NK-92 (cell line): ENCODE measurements around the gene NPLOC4.

ENCODE experiments used
- DNase-seq: peaks from one replicate; lab custom pipeline; 2025; ENCODE audit not compliant: unreplicated experiment; lab: John Stamatoyannopoulos, UW

NPLOC4 gene

GRCh38 chr17:81664051-81664470 is 27.1 kb upstream of the NPLOC4 start:
- no peak for DNase-seq

DNA sequence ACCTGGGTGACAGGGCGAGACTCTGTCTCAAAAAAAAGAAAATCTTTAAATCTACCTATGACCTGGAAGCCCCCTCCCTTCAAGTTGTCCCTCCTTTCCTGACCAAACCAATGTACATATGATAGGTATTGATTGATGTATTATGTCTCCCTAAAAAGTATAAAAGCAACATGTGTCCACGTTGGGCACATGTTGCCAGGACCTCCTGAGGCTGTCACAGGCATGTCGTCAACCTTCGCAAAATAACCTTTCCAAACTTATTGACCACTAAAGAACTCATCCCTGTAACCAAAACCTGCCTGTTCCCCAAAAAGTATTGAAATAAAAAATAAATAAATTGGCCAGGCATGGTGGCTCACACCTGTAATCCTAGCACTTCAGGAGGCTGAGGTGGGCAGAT is 25.1 kb upstream of the NPLOC4 start:
- DNase-seq = no peak

DNA sequence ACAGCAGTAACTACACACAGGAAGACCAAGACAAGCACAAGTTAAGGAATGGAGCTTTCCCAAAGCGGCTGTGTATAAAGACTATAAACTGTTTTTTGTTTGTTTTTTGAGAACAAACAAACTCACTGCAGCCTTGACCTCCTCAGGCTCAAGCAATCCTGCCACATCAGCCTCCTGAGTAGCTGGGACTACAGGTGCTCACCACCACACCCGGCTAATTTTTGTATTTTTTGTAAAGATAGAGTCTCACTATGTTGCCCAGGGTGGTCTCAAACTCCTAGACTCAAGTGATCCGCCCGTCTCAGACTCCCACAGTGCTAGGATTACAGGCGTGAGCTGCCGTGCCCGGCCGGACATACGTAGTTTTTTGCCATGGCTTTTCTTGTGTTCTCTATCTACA is 23.5 kb upstream of the NPLOC4 start:
- no peak for DNase-seq

DNA sequence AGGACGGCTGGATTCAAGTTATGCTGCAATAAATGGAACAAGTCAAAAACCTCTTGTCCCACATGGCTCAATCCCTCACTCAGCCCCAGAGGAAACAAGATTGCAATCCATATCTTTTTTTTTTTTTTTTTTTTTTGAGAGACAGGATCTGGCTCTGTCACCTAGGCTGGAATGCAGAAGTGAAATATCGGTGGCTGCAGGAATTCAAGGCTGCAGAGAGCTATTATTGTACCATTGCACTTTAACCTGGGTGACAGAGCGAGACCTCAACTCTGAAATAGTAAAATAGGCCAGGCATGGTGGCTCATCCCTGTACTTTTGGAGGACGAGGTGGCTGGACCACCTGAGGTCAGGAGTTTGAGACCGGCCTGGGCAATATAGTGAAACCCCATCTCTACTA is 22.1 kb upstream of the NPLOC4 start:
- DNase-seq = no peak

- no peak for DNase-seq
These were observed 19.9 kb upstream of the NPLOC4 start for GRCh38 chr17:81656835-81657234.

DNA sequence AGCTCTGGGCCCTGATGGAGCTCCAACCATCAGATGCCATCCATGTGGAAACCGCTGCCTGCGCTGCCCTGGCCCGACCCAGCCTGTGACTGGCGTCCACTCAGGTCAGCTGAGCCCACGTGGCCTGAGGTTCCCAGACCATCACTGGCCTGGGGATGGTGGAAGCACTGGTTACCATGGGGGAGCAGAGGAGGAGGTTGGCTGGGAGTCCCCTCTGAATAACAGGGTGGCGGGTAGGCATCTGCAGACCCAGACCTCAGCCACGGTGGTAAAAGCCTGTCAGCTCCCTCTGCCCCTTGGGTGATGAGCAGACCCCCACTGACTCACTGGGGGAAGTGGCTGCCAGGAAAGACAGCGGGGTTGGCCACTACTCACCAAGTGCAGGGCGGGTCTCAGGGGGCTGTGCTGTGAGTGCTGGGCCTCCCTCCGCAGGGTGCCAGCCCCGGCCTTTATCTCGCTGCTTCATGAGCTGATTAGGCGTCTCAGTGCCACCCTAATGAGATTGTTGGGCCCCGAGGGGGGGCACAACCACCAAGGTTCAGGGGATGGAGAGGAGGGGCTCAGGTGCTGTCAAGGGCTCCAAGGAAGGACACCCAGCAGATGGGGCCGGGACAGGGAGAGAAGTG is 19.3 kb upstream of the NPLOC4 start, which contains the start of gene PDE6G:
PDE6G (minus strand) TSS at position 425 of the 626 bp plus-strand sequence. CDS start 3,237 bp downstream, outside the sequence.
- DNase-seq = no peak

DNA sequence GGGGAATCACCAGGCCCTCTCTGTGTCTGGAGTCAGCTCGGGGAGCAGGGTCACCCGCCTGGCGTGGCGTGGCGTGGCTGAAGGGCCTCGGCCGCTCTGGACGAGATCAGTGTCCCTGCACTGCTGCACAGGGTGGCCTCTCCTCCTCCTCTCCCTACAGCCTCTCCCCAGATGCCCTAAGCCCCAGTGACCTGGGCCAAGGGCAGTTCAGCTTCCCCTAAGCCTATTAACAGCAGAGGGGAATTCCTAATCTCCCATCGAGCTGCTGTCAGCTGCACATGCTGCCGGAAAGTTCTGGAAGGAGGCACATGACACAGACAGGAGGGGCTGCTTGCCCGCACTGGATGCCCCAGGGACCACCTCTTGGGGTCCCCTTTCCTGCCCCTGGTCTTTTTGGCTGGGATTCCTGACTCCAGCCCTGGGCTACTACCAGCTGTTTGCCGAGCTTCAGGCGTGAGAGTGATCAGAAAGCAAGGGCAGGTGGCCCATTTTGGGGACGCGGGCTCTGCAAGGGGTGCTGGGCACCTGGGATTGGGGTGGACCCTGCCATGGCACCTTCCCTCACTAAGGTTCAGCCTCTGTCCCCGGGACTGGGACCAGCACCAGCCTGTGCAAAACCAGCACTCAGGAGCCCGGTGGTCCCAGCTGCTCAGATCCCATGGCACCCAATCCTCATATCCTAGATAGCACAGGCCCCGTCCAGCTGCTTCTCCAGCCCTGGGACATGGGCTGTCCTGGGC is 18.6 kb upstream of the NPLOC4 start:
- no peak for DNase-seq

DNA sequence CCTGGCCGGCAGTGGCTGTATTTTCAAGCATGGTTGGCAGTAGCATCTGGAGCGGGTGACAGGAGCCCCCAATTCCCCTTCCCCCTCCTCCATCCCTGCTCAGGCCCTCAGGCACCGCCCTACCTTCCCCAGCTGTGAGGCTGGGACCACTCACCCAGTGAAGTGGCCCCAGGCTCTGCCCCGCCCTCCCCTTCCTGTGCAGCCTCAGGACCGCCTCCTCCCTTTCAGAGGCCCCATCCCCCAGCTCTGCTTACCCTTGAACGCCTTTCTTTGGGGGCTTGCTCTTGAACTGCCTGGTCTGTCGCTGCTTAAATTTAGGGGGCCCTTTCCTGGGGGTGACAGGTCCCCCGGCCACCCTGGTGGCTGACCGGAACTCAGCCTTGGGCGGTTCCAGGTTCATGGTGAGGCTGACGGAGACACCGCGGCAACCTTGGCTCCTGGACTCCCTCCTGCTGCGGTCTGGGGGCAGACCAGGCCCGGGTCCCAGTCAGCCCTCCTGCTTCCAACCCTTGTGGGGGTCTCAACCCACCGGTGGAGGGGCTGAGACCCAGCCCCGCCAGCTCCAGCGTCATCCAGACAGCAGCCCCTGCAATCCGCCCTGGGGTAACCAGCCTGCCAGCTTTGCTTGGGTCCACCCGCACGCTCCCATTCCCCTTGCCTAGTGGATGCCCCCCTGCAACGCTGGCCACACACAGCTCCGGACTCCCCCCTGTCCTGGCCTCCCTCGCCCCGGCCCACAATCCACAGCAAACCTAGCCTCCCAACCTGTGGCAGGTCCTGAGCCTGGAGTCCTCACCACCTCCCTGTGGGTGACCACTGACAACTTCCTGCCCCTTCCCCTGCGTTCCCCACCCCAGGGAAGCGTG is 16.2 kb upstream of the NPLOC4 start:
- DNase-seq = no peak

DNA sequence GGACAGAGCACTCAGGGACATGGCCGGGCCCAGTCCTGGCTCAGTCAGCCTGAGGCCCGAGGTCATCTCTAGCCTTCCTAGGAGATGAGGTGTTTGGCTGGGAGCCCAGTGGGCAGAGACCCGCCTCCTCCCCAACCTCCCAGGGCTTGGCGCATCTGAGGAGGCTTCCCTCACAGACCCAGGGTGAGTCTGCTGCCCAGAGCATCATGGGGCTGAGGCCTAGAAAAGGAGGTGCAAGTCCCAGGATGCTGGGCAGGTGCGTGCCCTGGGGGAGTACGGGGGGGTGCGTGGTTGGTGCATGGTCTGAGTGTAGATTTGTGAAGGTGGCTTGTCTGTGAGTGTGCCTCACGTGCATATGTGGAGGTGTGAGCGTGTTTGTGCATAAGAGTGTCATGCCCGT is 14.8 kb upstream of the NPLOC4 start:
- DNase-seq = no peak

- DNase-seq = no peak
These were observed 14.0 kb upstream of the NPLOC4 start for GRCh38 chr17:81650951-81651350.

- DNase-seq = no peak
These were observed 11.8 kb upstream of the NPLOC4 start for GRCh38 chr17:81648707-81649085.

DNA sequence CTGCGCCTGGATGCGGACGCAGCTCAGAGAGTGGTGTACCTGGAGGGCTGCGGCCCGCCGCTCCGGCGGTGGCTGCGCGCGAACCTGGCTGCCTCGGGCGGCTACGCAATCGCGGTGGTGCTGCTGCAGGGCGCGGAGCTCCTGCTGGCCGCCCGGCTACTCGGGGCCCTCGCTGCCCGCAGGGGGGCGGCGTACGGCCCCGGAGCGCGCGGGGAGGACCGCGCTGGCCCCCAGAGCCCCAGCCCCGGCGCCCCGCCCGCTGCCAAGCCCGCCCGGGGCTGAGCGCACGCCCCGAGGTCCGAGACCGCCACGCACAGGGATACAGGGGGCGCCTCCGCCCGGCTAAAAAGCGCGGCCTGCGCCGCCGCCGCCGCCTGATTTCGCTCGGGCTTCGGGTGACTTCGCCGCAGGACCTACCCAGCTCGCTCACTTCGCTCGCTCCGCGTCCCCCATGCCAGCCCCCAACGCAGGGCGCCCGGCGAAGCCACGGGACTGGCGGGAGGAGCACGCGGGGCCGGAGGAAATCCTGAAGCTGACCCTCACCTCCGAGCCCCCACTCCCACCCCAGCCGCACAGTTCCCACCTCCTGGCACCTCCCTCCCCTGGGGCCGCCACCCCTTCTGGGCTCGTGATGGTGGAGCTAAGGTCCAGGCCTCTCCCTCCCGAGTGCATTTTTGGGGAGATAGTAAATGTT is 11.2 kb upstream of the NPLOC4 start:
- DNase-seq = no peak

DNA sequence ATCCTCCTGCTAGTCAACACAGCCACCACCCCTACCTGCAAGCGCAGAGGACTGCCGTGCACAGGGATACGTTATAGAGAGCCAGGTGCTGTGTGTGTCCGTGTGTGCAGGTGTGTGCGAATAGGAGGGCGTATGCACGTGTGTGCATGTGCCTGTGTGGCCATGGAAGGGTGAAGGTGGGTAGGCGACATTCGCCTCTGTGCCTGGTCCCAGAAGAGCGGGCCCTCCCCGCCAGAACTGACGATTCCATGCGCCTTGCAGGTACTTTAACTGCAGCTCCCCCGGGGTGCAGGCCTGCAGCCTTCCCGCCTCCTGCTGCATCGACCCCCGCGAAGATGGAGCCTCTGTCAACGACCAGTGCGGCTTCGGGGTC is 10.7 kb upstream of the NPLOC4 start:
- no peak for DNase-seq

DNA sequence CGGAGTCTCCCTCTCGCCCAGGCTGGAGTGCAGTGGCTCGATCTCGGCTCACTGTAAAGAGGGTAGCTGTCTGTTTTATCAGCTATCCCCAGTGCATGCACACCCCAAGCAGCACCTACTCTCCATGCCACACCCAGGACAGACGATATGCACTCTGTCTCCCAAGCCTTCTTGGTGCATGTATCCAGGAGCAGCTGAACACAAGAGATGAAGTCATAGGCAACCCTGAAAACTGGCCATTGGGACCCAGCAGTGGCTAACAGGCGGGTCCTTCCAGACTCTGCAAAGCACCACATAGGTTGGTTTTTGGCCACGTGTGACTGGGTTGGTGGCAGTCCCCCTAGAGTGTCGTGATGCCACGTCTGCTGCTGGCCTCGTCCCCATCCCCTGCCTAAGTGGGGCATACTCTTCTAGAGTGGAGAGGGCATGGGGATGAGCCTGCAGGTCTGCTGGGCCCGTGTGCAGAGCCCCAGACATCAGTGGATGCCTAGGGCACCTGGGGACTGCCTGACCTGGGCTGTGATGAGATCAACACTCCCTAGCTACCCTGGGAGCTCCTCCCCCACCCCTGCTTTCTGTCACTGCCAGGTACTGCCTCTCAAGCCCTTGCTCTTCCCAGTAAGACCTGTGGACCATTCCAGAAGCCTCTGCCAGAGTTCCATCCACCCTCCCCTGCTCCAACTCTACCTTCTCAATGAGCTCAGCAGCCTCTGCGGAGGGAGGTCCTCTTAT is 10.1 kb upstream of the NPLOC4 start:
- no peak for DNase-seq

GRCh38 chr17:81644976-81645952 is 8.4 kb upstream of the NPLOC4 start:
- DNase-seq = no peak

DNA sequence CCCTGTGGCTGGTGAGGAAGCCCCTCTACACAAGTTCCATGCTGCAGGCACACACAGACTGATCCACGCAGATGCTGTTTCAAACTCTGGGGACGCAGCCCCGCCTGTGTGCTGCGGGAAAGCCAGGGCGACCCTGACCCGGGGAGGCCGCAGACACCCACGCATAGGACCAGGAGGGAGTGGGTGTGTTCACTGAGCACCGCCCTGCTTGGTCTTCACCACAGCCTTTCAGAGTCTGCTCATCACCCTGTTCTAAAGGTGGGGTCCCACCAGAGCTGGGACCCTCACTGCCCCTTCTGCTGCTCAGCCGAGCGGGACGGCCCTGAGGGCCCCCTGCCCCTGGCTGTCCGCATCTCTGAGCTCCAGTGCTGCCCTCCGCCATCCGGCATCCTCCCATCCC is 7.6 kb upstream of the NPLOC4 start:
- no peak for DNase-seq

DNA sequence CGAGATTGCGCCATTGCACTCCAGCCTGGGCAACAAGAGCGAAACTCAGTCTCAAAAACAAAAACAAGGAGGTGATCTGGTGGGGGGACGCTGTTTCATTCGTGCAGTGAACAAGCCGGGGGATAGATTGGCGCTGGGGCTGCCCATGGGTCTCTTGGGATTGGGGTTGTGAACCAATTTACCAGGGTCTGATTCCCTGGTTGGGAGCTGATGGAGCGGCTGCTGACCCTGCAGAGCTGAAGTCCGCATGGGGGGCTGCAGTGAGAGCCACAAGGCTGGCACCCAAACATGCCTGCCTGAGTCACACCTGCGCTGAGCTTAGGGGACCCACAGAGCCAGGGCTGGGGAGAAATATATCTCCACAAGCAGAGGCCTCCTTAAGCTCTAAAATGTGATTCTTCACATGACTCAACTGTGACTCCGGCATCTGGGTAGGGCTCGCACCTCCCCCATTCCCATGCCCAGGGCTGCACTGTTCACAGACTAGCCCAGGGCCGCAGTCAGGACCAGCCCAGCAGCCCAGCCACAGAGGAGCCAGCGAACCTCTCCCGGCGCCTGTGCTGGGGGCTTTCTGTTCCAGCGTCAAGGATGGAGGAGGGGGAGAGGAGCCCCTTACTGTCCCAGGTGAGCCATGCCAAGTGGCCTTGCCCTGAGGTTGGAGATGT is 5.0 kb upstream of the NPLOC4 start:
- no peak for DNase-seq

DNA sequence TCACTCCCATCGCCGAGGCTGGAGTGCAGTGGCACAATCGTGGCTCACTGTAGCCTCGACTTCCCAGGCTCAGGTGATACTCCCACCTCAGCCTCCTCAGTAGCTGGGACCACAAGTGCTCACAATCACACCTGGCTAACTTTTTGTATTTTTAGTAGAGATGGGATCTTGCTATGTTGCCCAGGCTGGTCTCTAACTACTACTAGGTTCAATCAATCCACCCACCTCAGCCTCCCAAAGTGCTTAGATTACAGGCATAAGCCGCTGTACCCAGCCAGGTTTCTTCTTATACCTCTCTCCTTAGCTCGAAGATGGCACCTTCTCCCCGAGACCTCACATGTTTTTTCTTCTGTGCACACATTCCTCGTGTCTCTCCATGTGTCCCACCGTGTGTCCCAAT is 3.1 kb upstream of the NPLOC4 start:
- no peak for DNase-seq

- no peak for DNase-seq
These were observed 1.8 kb upstream of the NPLOC4 start for GRCh38 chr17:81638683-81639082.
